SU-DHL-6 (cell line): ENCODE results near the gene PEX19.
"Not testable (repeated sequence)": the region's sequence is repeated elsewhere in the genome, so short reads cannot be mapped to it uniquely, and the experiment has no call there.

Source experiments
- H2AFZ ChIP-seq: fragments of 200-600 bp; sonication (generic); 2 replicates; pipeline ENCODE4 v1.6.1; 2014; ENCODE audit warnings: low read depth, mild to moderate bottlenecking, moderate library complexity, mixed read lengths, antibody characterized with exemption, low read length; ENCODE audit not compliant: severe bottlenecking
- H3F3A ChIP-seq: fragments of 200-600 bp; shearing (Covaris generic); 2 replicates; pipeline ENCODE4 v1.6.0; 2016; ENCODE audit warnings: antibody characterized with exemption, mild to moderate bottlenecking; ENCODE audit not compliant: insufficient read depth
- H3K27ac ChIP-seq: fragments of 200-600 bp; sonication (generic); 2 replicates; pipeline ENCODE4 v1.5.1; 2016; ENCODE audit warnings: low read depth, mild to moderate bottlenecking, low read length, moderate library complexity, mixed read lengths
- H3K27me3 ChIP-seq: fragments of 200-600 bp; sonication (generic), shearing (Covaris generic); 2 replicates; pipeline ENCODE4 v1.6.0; 2014; ENCODE audit warnings: mild to moderate bottlenecking, low read length
- H3K36me3 ChIP-seq: fragments of 200-600 bp; sonication (generic); 2 replicates; pipeline ENCODE4 v1.6.1; 2014; ENCODE audit warnings: mild to moderate bottlenecking, low read length, mixed read lengths
- H3K4me2 ChIP-seq: fragments of 300-600, 200-600 bp; shearing (Covaris generic), sonication (generic); 2 replicates; pipeline ENCODE4 v1.6.0; 2014; ENCODE audit warnings: low read length, low read depth, mild to moderate bottlenecking; ENCODE audit not compliant: poor library complexity, severe bottlenecking
- H3K4me3 ChIP-seq: fragments of 200-600 bp; sonication (generic); 2 replicates; pipeline ENCODE4 v1.5.1; 2014; ENCODE audit warnings: antibody characterized with exemption, low read length, mild to moderate bottlenecking, mixed read lengths; ENCODE audit not compliant: insufficient read depth, poor library complexity, severe bottlenecking
- H3K79me2 ChIP-seq: fragments of 200-600 bp; sonication (generic); 2 replicates; pipeline ENCODE4 v1.6.1; 2014; ENCODE audit warnings: mild to moderate bottlenecking, low read length, moderate library complexity; ENCODE audit not compliant: insufficient read depth
- H3K9ac ChIP-seq: fragments of 200-600 bp; sonication (generic); 2 replicates; pipeline ENCODE4 v1.7.0; 2014; ENCODE audit warnings: mild to moderate bottlenecking, low read length
- H3K9me2 ChIP-seq: fragments of 200-600 bp; sonication (generic); replicated peaks from 2 replicates; pipeline ENCODE4 v1.6.1; 2014; ENCODE audit warnings: low read length; ENCODE audit not compliant: insufficient read depth
- H3K9me3 ChIP-seq: fragments of 200-600 bp; sonication (generic); 2 replicates; pipeline ENCODE4 v1.6.1; 2014; ENCODE audit warnings: low read length, mixed read lengths; ENCODE audit not compliant: insufficient read depth
- H4K20me1 ChIP-seq: fragments of 200-600 bp; sonication (generic); 2 replicates; pipeline ENCODE4 v1.6.1; 2014; ENCODE audit warnings: low read depth, mild to moderate bottlenecking, antibody characterized with exemption, low read length, moderate library complexity, mixed read lengths
- EZH2phosphoT487 ChIP-seq: fragments of 200-600 bp; sonication (generic), shearing (Covaris generic); conservative IDR thresholded peaks from 2 replicates; pipeline ENCODE4 v1.6.1; 2018; ENCODE audit warnings: mild to moderate bottlenecking, antibody characterized with exemption, low read length, moderate library complexity, mixed read lengths
- TF ChIP-seq, protein P1 (sequence below): fragments of 200-600 bp; sonication (generic); IDR thresholded peaks from one replicate; pipeline ENCODE4 v1.5.1; 2017; ENCODE audit warnings: antibody characterized with exemption, mild to moderate bottlenecking, low read length, moderate library complexity; ENCODE audit not compliant: insufficient read depth, poor library complexity, severe bottlenecking

The PEX19 gene

GRCh38 chr1:160296036-160296435 lies 11.1 kb upstream of the PEX19 start:
- no peak for TF ChIP-seq EZH2phosphoT487
- TF ChIP-seq, protein P1, sequence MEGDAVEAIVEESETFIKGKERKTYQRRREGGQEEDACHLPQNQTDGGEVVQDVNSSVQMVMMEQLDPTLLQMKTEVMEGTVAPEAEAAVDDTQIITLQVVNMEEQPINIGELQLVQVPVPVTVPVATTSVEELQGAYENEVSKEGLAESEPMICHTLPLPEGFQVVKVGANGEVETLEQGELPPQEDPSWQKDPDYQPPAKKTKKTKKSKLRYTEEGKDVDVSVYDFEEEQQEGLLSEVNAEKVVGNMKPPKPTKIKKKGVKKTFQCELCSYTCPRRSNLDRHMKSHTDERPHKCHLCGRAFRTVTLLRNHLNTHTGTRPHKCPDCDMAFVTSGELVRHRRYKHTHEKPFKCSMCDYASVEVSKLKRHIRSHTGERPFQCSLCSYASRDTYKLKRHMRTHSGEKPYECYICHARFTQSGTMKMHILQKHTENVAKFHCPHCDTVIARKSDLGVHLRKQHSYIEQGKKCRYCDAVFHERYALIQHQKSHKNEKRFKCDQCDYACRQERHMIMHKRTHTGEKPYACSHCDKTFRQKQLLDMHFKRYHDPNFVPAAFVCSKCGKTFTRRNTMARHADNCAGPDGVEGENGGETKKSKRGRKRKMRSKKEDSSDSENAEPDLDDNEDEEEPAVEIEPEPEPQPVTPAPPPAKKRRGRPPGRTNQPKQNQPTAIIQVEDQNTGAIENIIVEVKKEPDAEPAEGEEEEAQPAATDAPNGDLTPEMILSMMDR = no peak
- no peaks in the 10 kb centered on the region for H3K79me2 ChIP-seq
- H3K4me3 ChIP-seq = no peak overlapping the region
- peaks cover 10% of the 10 kb centered on the region; the same call in 1 of the 2 replicates for H3F3A ChIP-seq
- H3K27ac ChIP-seq = no peak overlapping the region
- no peaks in the 10 kb centered on the region for H4K20me1 ChIP-seq
- peaks cover 44% of the 10 kb centered on the region; the same call in 1 of the 2 replicates for H3K36me3 ChIP-seq
- no peaks in the 10 kb centered on the region for H3K9me2 ChIP-seq
- no peaks in the 10 kb centered on the region for H3K27me3 ChIP-seq
- H2AFZ ChIP-seq = no peak overlapping the region
- H3K9ac ChIP-seq = no peak overlapping the region
- no peaks in the 10 kb centered on the region for H3K9me3 ChIP-seq
- H3K4me2 ChIP-seq = no peak overlapping the region

DNA sequence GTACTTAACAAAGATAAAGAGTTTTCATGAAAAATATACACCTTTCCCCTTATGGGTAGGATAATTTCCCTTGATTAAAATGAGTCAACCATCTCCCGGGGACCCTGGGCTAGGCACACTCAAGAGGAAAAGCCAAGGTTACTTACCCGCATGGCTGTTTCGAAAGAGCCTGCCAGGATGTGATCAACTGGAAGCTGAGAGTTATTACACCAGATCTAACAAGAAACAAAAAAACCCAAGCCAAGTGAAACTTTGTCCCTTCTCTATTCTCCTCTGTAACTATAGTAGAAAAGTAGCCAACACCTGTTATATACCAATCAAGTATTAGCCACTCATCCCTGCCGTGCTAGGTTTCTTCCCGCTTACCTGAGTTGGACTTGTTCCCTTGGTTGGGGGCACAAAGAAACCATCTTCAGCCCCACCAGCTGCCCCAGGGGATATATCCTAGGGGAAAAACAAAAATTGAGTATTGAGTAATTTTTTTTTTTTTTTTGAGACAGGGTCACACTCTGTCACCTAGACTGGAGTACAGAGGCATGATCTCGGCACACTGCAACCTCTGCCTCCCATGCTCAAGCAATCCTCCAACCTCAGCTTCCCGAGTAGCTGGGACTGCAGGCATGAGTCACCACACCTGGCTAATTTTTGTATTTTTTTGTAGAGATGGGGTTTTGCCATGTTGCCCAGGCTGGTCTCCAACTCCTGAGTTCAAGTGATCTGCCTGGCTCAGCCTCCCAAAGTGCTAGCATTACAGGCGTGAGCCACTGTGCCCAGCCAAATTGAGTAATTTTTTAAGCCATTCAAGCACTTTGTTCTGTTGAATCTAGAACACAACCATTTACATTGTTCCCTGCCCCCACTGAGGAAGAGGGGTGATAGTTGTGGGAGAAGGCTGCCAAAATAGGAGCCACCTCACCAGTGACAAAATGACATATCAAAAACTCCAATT lies 8.4 kb upstream of the PEX19 start:
- no peaks in the 10 kb centered on the region for H3K79me2 ChIP-seq
- H3K36me3 ChIP-seq = peaks cover 40% of the 10 kb centered on the region; the same call in 1 of the 2 replicates
- no peaks in the 10 kb centered on the region for H3K27me3 ChIP-seq
- H3K27ac ChIP-seq = no peak overlapping the region
- no peaks in the 10 kb centered on the region for H3K9me2 ChIP-seq
- peaks cover 10% of the 10 kb centered on the region; the same call in 1 of the 2 replicates for H3F3A ChIP-seq
- no peak overlapping the region for H3K4me3 ChIP-seq
- no peaks in the 10 kb centered on the region for H3K9me3 ChIP-seq
- no peak overlapping the region for H3K4me2 ChIP-seq
- H4K20me1 ChIP-seq = no peaks in the 10 kb centered on the region
- H3K9ac ChIP-seq = no peak overlapping the region
- TF ChIP-seq EZH2phosphoT487 = no peak
- TF ChIP-seq, protein P1 = no peak
- H2AFZ ChIP-seq = no peak overlapping the region

DNA sequence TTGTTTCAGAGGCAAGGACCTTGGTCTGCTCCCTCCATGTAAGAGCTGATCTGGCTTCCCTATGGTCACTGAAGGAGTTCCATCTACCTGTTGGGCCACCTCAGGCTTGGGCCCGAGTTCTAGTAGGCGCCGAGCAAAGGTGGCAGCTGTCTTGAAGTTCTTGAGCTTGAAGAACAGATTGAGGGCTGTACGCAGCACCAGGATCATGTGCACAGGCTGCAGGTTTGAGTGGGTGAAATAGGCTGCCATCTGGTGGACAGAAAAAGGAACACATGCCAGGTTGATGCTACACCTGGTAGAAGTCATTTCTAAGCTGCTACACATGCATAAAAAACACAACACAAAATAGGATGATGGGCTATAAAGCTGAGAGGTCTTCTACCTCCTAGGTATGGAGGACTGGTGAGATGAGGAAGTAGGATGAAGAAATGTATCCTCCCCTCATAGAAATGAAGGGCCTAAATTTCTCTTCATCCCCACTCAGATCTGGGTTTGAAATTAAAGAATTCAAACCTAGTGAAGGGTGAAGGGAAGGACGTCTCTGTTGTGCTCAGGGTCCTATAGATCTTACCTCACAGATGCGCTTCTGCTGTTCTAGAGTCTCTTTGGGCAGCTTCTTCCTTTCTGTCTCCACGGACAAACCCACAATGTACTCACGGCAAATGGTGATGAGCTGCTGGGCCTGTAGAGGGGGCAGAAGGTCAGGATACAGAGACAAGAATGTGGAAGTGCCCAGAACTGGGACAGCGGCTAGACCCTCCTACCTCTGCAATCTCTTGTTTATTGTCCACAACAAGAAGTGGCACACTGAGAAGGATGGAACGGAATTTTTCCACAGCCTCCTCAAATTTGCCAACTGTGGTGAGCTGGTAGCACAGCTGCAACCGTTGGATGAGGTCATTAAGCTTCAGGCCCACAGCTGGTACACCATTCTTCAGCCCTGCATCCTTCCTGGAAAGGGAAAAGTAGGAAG lies 6.6 kb upstream of the PEX19 start:
- no peak overlapping the region for H3K9ac ChIP-seq
- no peaks in the 10 kb centered on the region for H4K20me1 ChIP-seq
- H3K27me3 ChIP-seq = no peaks in the 10 kb centered on the region
- no peak overlapping the region for H2AFZ ChIP-seq
- H3K4me2 ChIP-seq = no peak overlapping the region
- H3K9me3 ChIP-seq = no peaks in the 10 kb centered on the region
- no peaks in the 10 kb centered on the region for H3K79me2 ChIP-seq
- TF ChIP-seq, protein P1 = peak; percentile 94
- TF ChIP-seq EZH2phosphoT487 = no peak
- H3K4me3 ChIP-seq = no peak overlapping the region
- H3K27ac ChIP-seq = no peak overlapping the region
- peaks cover 34% of the 10 kb centered on the region; the same call in 1 of the 2 replicates for H3K36me3 ChIP-seq
- H3K9me2 ChIP-seq = no peaks in the 10 kb centered on the region
- H3F3A ChIP-seq = peaks cover 14% of the 10 kb centered on the region

DNA sequence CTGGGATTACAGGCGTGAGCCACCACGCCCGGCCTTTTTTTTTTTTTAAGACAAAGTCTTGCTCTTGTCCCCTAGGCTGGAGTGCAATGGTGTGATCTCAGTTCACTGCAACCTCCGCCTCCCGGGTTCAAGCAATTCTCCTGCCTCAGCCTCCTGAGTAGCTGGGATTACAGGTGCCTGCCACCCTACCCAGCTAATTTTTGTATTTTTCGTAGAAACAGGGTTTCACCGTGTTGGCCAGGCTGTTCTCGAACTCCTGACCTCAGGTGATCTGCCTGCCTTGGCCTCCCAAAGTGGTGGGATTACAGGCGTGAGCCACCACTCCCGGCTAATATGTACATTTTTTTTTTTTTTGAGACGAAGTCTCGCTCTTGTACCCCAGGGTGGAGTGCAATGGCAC lies 2.8 kb upstream of the PEX19 start:
- H3K27me3 ChIP-seq, H3K27ac ChIP-seq, H3K4me2 ChIP-seq, H3K9me3 ChIP-seq, H3K9me2 ChIP-seq, H3K9ac ChIP-seq, H4K20me1 ChIP-seq, H3K4me3 ChIP-seq, H3K79me2 ChIP-seq, H2AFZ ChIP-seq: not testable (repeated sequence)
- Histone ChIP-seq H3F3A (peaks cover 18% of the 10 kb centered on the region), H3K36me3 (peaks cover 19% of the 10 kb centered on the region; the same call in 1 of the 2 replicates)
